HepG2 (cell line): ENCODE results near the gene ZFAND6. TPM values are rescaled to one million over a fixed set of nuclear protein-coding genes. Genes with fewer than 3 reads are reported as not detected.

Source experiments
- ATAC-seq: fragments of 200-7000 bp; cut with Tn5 transposase; 3 replicates; pipeline ENCODE4 v1.9.1; 2020; ENCODE audit warnings: mild to moderate bottlenecking, moderate library complexity
- BruUV-seq: library from RNA; stranded (reverse); fragments of 400-500 nt; replicated peaks from 2 replicates; lab custom pipeline; 2021; lab: Mats Ljungman, UMichigan
- CTCF ChIA-PET: fragments of 300-600 bp; formaldehyde crosslinking; extraction: SDS; loops from one replicate; lab custom pipeline; 2021; ENCODE audit warnings: low total read pairs, inconsistent platforms, low intra/inter-chr PET ratio; lab: Yijun Ruan, JAX
- POLR2A ChIA-PET: fragments of 350-600 bp; sonication (Branson Sonifier 250); formaldehyde crosslinking; loops from one replicate; lab custom pipeline; 2020; ENCODE audit warnings: antibody characterized with exemption, inconsistent platforms; lab: Yijun Ruan, JAX
- DNase-seq: peaks from one replicate; pipeline ENCODE4 v3.0.0-alpha.2; 2015; ENCODE audit warnings: low spot score
- FAIRE-seq: peaks from 3 replicates; lab custom pipeline; 2011; peaks lifted over from hg19 to GRCh38; lab: Jason Lieb, UNC
- H2AFZ ChIP-seq: one replicate; pipeline ENCODE4 v1.6.1; 2011; ENCODE audit warnings: low read length, inconsistent platforms
- H3K27ac ChIP-seq: fragments of 300-600 bp; 3 replicates; pipeline ENCODE4 v1.8.0; 2011; ENCODE audit warnings: mixed run types, mild to moderate bottlenecking, mixed read lengths, low read length, inconsistent platforms; ENCODE audit not compliant: insufficient read depth; ENCODE audit errors: extremely low read length
- H3K27me3 ChIP-seq, 2 experiments: fragments of 200-600 bp in 1 of 2; 2 replicates in 1 of 2; 3 replicates in 1 of 2; pipeline versions ENCODE4 v1.6.0 to v1.8.0; 2011; ENCODE audit warnings: low read length in 2 of 2, mild to moderate bottlenecking in 2 of 2, moderate library complexity in 2 of 2, inconsistent platforms in 1 of 2; ENCODE audit not compliant: insufficient read depth in 2 of 2, control insufficient read depth in 1 of 2
- H3K36me3 ChIP-seq, 2 experiments: fragments of 200-600 bp in 1 of 2; replicated peaks in 1 of 2; 2 replicates in 1 of 2; 3 replicates in 1 of 2; pipeline versions ENCODE4 v1.5.1 to v1.8.0; 2011; ENCODE audit warnings: low read length in 2 of 2, inconsistent platforms in 1 of 2; ENCODE audit not compliant: insufficient read depth in 2 of 2, control insufficient read depth in 1 of 2
- H3K4me1 ChIP-seq: 2 replicates; pipeline ENCODE4 v1.5.1; 2012; ENCODE audit warnings: low read length, inconsistent platforms; ENCODE audit not compliant: insufficient read depth
- H3K4me2 ChIP-seq: 2 replicates; pipeline ENCODE4 v1.6.0; 2011; ENCODE audit warnings: low read depth, low read length, inconsistent platforms
- H3K4me3 ChIP-seq, 3 experiments: fragments of 200-600 bp in 1 of 3; sonication (generic), shearing (Covaris generic) in 1 of 3; replicated peaks in 1 of 3; 2 replicates each; pipeline ENCODE4 v1.5.1; 2011 to 2016; ENCODE audit warnings: low read length in 3 of 3, inconsistent platforms in 2 of 3, low read depth in 2 of 3, mild to moderate bottlenecking in 2 of 3, control low read depth in 1 of 3, mixed read lengths in 1 of 3; ENCODE audit not compliant: insufficient read depth in 1 of 3
- H3K79me2 ChIP-seq: one replicate; pipeline ENCODE4 v1.6.1; 2011; ENCODE audit warnings: low read length, inconsistent platforms; ENCODE audit not compliant: insufficient read depth
- H3K9ac ChIP-seq: 2 replicates; pipeline ENCODE4 v1.6.0; 2011; ENCODE audit warnings: mild to moderate bottlenecking, low read depth, low read length, inconsistent platforms; ENCODE audit not compliant: insufficient read depth
- H3K9me3 ChIP-seq: 2 replicates; pipeline ENCODE4 v1.5.1; 2012; ENCODE audit warnings: mild to moderate bottlenecking, low read length
- H4K20me1 ChIP-seq: 2 replicates; pipeline ENCODE4 v1.6.0; 2011; ENCODE audit warnings: inconsistent platforms, mild to moderate bottlenecking, low read length, moderate library complexity; ENCODE audit not compliant: insufficient read depth
- CHD2 ChIP-seq: IDR thresholded peaks from 2 replicates; pipeline ENCODE4 v1.6.1; 2011; ENCODE audit warnings: low read depth, low read length, improper control_type of control experiment
- HNF4A ChIP-seq: sonication (generic); formaldehyde crosslinking; IDR thresholded peaks from 2 replicates; pipeline ENCODE4 v1.4.0; 2020; ENCODE audit warnings: missing genetic modification reagents
- KDM1A ChIP-seq: IDR thresholded peaks from 2 replicates; pipeline ENCODE4 v1.6.1; 2016; ENCODE audit warnings: missing compliant biosample characterization
- KLF15 ChIP-seq: sonication (generic); formaldehyde crosslinking; IDR thresholded peaks from 2 replicates; pipeline ENCODE4 v1.8.1; 2023; ENCODE audit warnings: borderline replicate concordance, mild to moderate bottlenecking, inconsistent platforms, missing genetic modification reagents, mixed read lengths
- RFX3 ChIP-seq: IDR thresholded peaks from 2 replicates; pipeline ENCODE4 v1.6.1; 2016; ENCODE audit warnings: missing biosample characterization, missing genetic modification reagents
- RFXANK ChIP-seq: IDR thresholded peaks from 2 replicates; pipeline ENCODE4 v1.6.1; 2016
- SKI ChIP-seq: fragments of 450-650 bp; IDR thresholded peaks from one replicate; pipeline ENCODE4 v1.6.1; 2018; ENCODE audit warnings: mild to moderate bottlenecking; ENCODE audit not compliant: partially characterized antibody
- SP5 ChIP-seq: IDR thresholded peaks from 2 replicates; pipeline ENCODE4 v1.6.1; 2016; ENCODE audit warnings: low read depth, borderline replicate concordance
- SRSF1 ChIP-seq: fragments of 200-400 bp; formaldehyde crosslinking; optimal IDR thresholded peaks from 2 replicates; pipeline ENCODE3; 2017; ENCODE audit warnings: mild to moderate bottlenecking, low read depth, low read length, moderate library complexity
- ZNF20 ChIP-seq: sonication (generic); formaldehyde crosslinking; IDR thresholded peaks from 2 replicates; pipeline ENCODE4 v1.4.0; 2020; ENCODE audit warnings: mild to moderate bottlenecking, moderate library complexity, missing genetic modification reagents
- ZSCAN21 ChIP-seq: sonication (generic); formaldehyde crosslinking; IDR thresholded peaks from 2 replicates; pipeline ENCODE4 v1.8.0; 2022; ENCODE audit warnings: mild to moderate bottlenecking, missing genetic modification reagents, moderate library complexity, borderline replicate concordance
- WGBS: methylation state at CpG from one replicate; pipeline ENCODE4 v1.1.6; 2017; ENCODE audit warnings: low lambda C conversion rate; 5-methylcytosine and 5-hydroxymethylcytosine counted together
- in situ Hi-C: cut with HindIII; loops from 2 replicates; pipeline ENCODE4 v1.10.0; 2017; ENCODE audit warnings: low pct_unique_long_range_greater_than_20kb; ENCODE audit not compliant: extremely low pct_ligation_motif_present
- intact Hi-C: fragments of 100-400 bp; cut with micrococcal nuclease; formaldehyde crosslinking; loops from one replicate; pipeline ENCODE4 v1.10.0; 2022; ENCODE audit not compliant: unreplicated experiment
- polyA plus RNA-seq, 8 experiments: library from polyadenylated mRNA; depleted of rRNA in 3 of 8; stranded (reverse) in 7 of 8; unstranded in 1 of 8; fragments of >200 nt; fragmentation: Illumina TruSeq in 4 of 8; extraction: Trizol in 4 of 8; gene quantifications; 2 replicates each; pipeline versions ENCODE4 v1.2.1 to v1.2.3, GENCODE V29; 2011 to 2016; ENCODE audit warnings: low read depth in 4 of 8, missing spikeins in 1 of 8, mixed read lengths in 1 of 8; ENCODE audit not compliant: insufficient read depth in 1 of 8
- total RNA-seq, 5 experiments: library from RNA; depleted of rRNA; stranded (reverse); fragments of >200 nt; fragmentation: Illumina TruSeq; extraction: Trizol; gene quantifications; 2 replicates each; pipeline ENCODE4 v1.2.3, GENCODE V29; 2016; ENCODE audit warnings: low read depth in 1 of 5
- TF ChIP-seq, protein P1 (sequence below): sonication (generic); formaldehyde crosslinking; conservative IDR thresholded peaks from 2 replicates; pipeline ENCODE4 v1.4.0; 2020; ENCODE audit warnings: missing genetic modification reagents
- TF ChIP-seq, protein P2 (sequence below): sonication (generic); formaldehyde crosslinking; IDR thresholded peaks from 2 replicates; pipeline ENCODE4 v1.4.0; 2020; ENCODE audit warnings: mild to moderate bottlenecking, missing genetic modification reagents, borderline replicate concordance
- TF ChIP-seq, protein P3 (sequence below): sonication (generic); formaldehyde crosslinking; IDR thresholded peaks from 2 replicates; pipeline ENCODE4 v1.9.0; 2021; ENCODE audit warnings: missing genetic modification reagents, borderline replicate concordance
- TF ChIP-seq, protein P4 (sequence below): sonication (generic); formaldehyde crosslinking; IDR thresholded peaks from 2 replicates; pipeline ENCODE4 v1.9.0; 2022; ENCODE audit warnings: low read depth, missing genetic modification reagents
- TF ChIP-seq, protein P5 (sequence below): sonication (generic); formaldehyde crosslinking; IDR thresholded peaks from 2 replicates; pipeline ENCODE4 v1.4.0; 2020; ENCODE audit warnings: missing genetic modification reagents

The ZFAND6 gene
- total and polyA plus RNA-seq, 2 of the 13 experiments (the other 11 are each of a cell fraction or from before 2014, with no cell fraction given), result 84.2 to 115 TPM

DNA sequence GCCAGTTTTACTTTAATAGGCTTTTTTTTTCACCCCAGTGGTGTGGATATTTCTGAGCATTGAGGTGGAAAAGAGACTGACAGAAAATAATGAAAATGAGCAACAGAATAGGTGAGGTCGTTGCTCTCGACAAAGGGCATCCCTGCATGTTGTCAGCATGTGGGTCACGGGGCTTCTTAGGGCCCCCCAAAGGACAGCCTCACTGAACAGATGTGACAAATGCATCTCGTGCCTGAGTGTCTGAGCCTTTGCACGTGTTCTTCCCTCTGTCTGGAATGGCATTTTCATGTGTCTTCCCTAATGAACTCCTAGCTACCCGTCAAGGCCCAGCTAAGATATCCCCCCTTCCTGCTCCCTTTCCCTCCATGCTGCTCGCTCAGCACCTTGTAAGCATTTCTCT, 125.1 kb downstream of the ZFAND6 start:
- no peak overlapping the region for H3K27ac ChIP-seq
- H3K4me1 ChIP-seq, result no peaks in the 10 kb centered on the region
- H3K9me3 ChIP-seq, result no peaks in the 10 kb centered on the region
- DNase-seq (no peak), FAIRE-seq (no peak), ATAC-seq (no peak)
- CTCF ChIA-PET, result no interaction called here
- H3K4me3 ChIP-seq, result no peak overlapping the region
- H3K4me2 ChIP-seq, result no peak overlapping the region
- H3K9ac ChIP-seq, result no peak overlapping the region
- intact Hi-C loops, result no loop called here
- H3K27me3 ChIP-seq, result no peaks in the 10 kb centered on the region
- no peak overlapping the region for H2AFZ ChIP-seq
- H4K20me1 ChIP-seq, result no peaks in the 10 kb centered on the region
- in situ Hi-C loops, result no loop called here
- no peaks in the 10 kb centered on the region for H3K79me2 ChIP-seq
- peaks cover 24 to 70% of the 10 kb centered on the region in 2 experiments for H3K36me3 ChIP-seq
- POLR2A ChIA-PET, result no interaction called here
- WGBS, result 97% methylated on average over 6 of the region's 7 CpGs
- no TSS peak for BruUV-seq
- TF ChIP-seq KDM1A (CRISPR knock-in tag) (no peak), SKI (no peak), CHD2 (no peak), KLF15 (CRISPR knock-in tag) (no peak), SP5 (CRISPR knock-in tag) (no peak), ZSCAN21 (CRISPR knock-in tag) (no peak), RFXANK (CRISPR knock-in tag) (no peak), RFX3 (CRISPR knock-in tag) (no peak), HNF4A (CRISPR knock-in tag) (no peak), ZNF20 (CRISPR knock-in tag) (no peak), SRSF1 (no peak)
- TF ChIP-seq, protein P1, sequence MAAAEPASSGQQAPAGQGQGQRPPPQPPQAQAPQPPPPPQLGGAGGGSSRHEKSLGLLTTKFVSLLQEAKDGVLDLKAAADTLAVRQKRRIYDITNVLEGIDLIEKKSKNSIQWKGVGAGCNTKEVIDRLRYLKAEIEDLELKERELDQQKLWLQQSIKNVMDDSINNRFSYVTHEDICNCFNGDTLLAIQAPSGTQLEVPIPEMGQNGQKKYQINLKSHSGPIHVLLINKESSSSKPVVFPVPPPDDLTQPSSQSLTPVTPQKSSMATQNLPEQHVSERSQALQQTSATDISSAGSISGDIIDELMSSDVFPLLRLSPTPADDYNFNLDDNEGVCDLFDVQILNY (CRISPR knock-in tag), result no peak
- TF ChIP-seq, protein P2, sequence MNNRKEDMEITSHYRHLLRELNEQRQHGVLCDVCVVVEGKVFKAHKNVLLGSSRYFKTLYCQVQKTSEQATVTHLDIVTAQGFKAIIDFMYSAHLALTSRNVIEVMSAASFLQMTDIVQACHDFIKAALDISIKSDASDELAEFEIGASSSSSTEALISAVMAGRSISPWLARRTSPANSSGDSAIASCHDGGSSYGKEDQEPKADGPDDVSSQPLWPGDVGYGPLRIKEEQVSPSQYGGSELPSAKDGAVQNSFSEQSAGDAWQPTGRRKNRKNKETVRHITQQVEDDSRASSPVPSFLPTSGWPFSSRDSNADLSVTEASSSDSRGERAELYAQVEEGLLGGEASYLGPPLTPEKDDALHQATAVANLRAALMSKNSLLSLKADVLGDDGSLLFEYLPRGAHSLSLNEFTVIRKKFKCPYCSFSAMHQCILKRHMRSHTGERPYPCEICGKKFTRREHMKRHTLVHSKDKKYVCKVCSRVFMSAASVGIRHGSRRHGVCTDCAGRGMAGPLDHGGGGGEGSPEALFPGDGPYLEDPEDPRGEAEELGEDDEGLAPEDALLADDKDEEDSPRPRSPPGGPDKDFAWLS (CRISPR knock-in tag), result no peak
- TF ChIP-seq, protein P3, sequence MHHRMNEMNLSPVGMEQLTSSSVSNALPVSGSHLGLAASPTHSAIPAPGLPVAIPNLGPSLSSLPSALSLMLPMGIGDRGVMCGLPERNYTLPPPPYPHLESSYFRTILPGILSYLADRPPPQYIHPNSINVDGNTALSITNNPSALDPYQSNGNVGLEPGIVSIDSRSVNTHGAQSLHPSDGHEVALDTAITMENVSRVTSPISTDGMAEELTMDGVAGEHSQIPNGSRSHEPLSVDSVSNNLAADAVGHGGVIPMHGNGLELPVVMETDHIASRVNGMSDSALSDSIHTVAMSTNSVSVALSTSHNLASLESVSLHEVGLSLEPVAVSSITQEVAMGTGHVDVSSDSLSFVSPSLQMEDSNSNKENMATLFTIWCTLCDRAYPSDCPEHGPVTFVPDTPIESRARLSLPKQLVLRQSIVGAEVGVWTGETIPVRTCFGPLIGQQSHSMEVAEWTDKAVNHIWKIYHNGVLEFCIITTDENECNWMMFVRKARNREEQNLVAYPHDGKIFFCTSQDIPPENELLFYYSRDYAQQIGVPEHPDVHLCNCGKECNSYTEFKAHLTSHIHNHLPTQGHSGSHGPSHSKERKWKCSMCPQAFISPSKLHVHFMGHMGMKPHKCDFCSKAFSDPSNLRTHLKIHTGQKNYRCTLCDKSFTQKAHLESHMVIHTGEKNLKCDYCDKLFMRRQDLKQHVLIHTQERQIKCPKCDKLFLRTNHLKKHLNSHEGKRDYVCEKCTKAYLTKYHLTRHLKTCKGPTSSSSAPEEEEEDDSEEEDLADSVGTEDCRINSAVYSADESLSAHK, result no peak
- TF ChIP-seq, protein P4, sequence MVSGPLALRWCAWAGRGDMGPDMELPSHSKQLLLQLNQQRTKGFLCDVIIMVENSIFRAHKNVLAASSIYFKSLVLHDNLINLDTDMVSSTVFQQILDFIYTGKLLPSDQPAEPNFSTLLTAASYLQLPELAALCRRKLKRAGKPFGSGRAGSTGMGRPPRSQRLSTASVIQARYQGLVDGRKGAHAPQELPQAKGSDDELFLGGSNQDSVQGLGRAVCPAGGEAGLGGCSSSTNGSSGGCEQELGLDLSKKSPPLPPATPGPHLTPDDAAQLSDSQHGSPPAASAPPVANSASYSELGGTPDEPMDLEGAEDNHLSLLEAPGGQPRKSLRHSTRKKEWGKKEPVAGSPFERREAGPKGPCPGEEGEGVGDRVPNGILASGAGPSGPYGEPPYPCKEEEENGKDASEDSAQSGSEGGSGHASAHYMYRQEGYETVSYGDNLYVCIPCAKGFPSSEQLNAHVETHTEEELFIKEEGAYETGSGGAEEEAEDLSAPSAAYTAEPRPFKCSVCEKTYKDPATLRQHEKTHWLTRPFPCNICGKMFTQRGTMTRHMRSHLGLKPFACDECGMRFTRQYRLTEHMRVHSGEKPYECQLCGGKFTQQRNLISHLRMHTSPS (CRISPR knock-in tag), result no peak
- TF ChIP-seq, protein P5, sequence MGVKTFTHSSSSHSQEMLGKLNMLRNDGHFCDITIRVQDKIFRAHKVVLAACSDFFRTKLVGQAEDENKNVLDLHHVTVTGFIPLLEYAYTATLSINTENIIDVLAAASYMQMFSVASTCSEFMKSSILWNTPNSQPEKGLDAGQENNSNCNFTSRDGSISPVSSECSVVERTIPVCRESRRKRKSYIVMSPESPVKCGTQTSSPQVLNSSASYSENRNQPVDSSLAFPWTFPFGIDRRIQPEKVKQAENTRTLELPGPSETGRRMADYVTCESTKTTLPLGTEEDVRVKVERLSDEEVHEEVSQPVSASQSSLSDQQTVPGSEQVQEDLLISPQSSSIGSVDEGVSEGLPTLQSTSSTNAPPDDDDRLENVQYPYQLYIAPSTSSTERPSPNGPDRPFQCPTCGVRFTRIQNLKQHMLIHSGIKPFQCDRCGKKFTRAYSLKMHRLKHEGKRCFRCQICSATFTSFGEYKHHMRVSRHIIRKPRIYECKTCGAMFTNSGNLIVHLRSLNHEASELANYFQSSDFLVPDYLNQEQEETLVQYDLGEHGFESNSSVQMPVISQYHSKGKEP, result no peak
